ENCODE data around the gene TTLL11. TPM values are rescaled to one million over a fixed set of nuclear protein-coding genes. Genes with fewer than 3 reads are reported as not detected.

Gene TTLL11
- total and polyA plus RNA-seq, 2 of the 8 experiments (the other 6 are each of a cell fraction or from before 2014, with no cell fraction given) = 0.56 to 0.80 TPM

DNA sequence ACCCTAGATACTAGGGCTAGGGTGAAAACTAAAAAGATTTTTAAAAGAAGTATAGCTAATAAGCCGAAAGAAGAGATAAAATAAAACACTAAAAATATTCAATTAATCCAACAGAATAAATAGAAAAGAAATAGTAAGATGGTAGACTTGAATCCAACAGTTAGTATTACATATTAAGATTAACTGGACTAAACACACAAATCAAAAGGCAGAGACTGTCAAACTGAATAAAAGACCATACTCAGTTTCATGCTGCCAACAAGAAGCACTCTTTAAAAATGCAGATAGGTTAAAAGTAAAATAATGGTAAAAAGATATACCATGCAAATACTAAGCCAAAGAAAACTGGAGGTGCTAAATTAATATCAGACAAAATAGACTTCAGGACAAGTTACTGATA lies 65.0 kb downstream of the TTLL11 start:
- WGBS, 2 experiments (ENCODE audit: extremely low coverage in 1 of 2, insufficient coverage in 1 of 2, insufficient read length in 1 of 2, insufficient replicate concordance in 2 of 2, low coverage in 1 of 2, low lambda C conversion rate in 2 of 2, missing lambda C conversion rate in 1 of 2) = 87% methylated on average over 1 of the region's 1 CpG; no CpG with 5 or more reads in 1 of the 2 experiments

More for the DNA sequence above, 65.0 kb downstream of the TTLL11 start:
- no peak for TF ChIP-seq GABPA (IDR thresholded peaks at IDR 0.05; ENCODE audit: borderline replicate concordance, insufficient read depth, low read length)
- no peak for TF ChIP-seq CREB1 (IDR thresholded peaks at IDR 0.05)
- no peak for TF ChIP-seq EGR1 (IDR thresholded peaks at IDR 0.05; ENCODE audit: borderline replicate concordance, low read depth, low read length)
- Histone ChIP-seq H3K27me3 (replicated peaks in 1 of 4; ENCODE audit: control insufficient read depth in 3 of 4, extremely low read depth in 1 of 4, insufficient read depth in 3 of 4, low read length in 3 of 4) (no peaks in the 10 kb centered on the region; a peak in 1 of 7 replicates), H2BK15ac (ENCODE audit: low read length) (no peak overlapping the region), H4K20me1 (replicated peaks in 1 of 2; ENCODE audit: control insufficient read depth in 1 of 2, insufficient read depth in 2 of 2, low read length in 2 of 2) (no peaks in the 10 kb centered on the region), H3K4ac (replicated peaks; ENCODE audit: insufficient read length, low read depth, low read length) (no peak overlapping the region), H3K36me3 (ENCODE audit: control insufficient read depth in 2 of 4, insufficient read depth in 4 of 4, low read length in 3 of 4) (no peaks in the 10 kb centered on the region), H3K4me3 (ENCODE audit: extremely low read depth in 1 of 4, insufficient read depth in 2 of 4, low read depth in 3 of 4, low read length in 4 of 4) (no peak overlapping the region), H3K23me2 (ENCODE audit: low read depth, low read length) (no peaks in the 10 kb centered on the region), H4K5ac (ENCODE audit: insufficient read length, low read depth, low read length) (no peak overlapping the region), H2BK20ac (ENCODE audit: low read length) (no peak overlapping the region), H3K9ac (replicated peaks in 1 of 4; ENCODE audit: extremely low read depth in 1 of 4, low read depth in 3 of 4, low read length in 3 of 4) (no peak overlapping the region), H2BK120ac (replicated peaks; ENCODE audit: low read depth, low read length) (no peak overlapping the region), H3K56ac (replicated peaks; ENCODE audit: insufficient read length, low read depth, low read length) (no peak overlapping the region), H3K14ac (ENCODE audit: insufficient read length) (no peak overlapping the region), H3K4me1 (replicated peaks in 1 of 4; ENCODE audit: control insufficient read depth in 3 of 4, insufficient read depth in 4 of 4, low read length in 3 of 4) (no peaks in the 10 kb centered on the region), H2AK5ac (ENCODE audit: low read depth, low read length) (no peak overlapping the region), H3K79me1 (ENCODE audit: low read depth, low read length) (no peaks in the 10 kb centered on the region), H2AFZ (ENCODE audit: low read length) (no peak overlapping the region), H3K4me2 (ENCODE audit: insufficient read depth in 1 of 2, low read depth in 2 of 2, low read length in 2 of 2) (no peak overlapping the region), H3K18ac (ENCODE audit: extremely low read depth, low read length) (no peak overlapping the region), H3K27ac (ENCODE audit: low read depth, low read length) (no peak overlapping the region), H3K9me3 (ENCODE audit: insufficient read depth in 2 of 2, low read depth in 1 of 2, low read length in 1 of 2) (0 out of 4 replicates have a peak, but pooled peaks cover 0 to 2% of the 10 kb centered on the region in 2 experiments), H2BK12ac (ENCODE audit: low read depth, low read length) (no peak overlapping the region), H4K8ac (ENCODE audit: extremely low read depth, insufficient read depth, low read length) (no peak overlapping the region), H3K23ac (ENCODE audit: insufficient read length) (no peak overlapping the region), H2BK5ac (ENCODE audit: low read depth, low read length) (no peak overlapping the region), H4K91ac (replicated peaks; ENCODE audit: insufficient read length, low read length) (no peak overlapping the region), H3K79me2 (ENCODE audit: control insufficient read depth in 1 of 2, insufficient read depth in 2 of 2, low read length in 2 of 2) (no peaks in the 10 kb centered on the region)
- CTCF ChIA-PET (ENCODE audit: partially characterized antibody) = no interaction called here
- FAIRE-seq (no peak), DNase-seq (ENCODE audit: low read depth in 1 of 2, low spot score in 2 of 2) (no peak)
- POLR2A ChIA-PET (ENCODE audit: partially characterized antibody) = no interaction called here

All from H1 (cell line).